HepG2 (cell line): Measurements from ENCODE around the gene ATG9A. TPM values are rescaled to one million over a fixed set of nuclear protein-coding genes. Genes with fewer than 3 reads are reported as not detected.

Experiments used
- FOXP1 ChIP-seq, 2 experiments: fragments of 450-650 bp in 1 of 2; IDR thresholded peaks; 2 replicates each; pipeline ENCODE4 v1.6.1; 2017 to 2018; ENCODE audit warnings: antibody characterized with exemption in 1 of 2
- MED8 ChIP-seq: sonication (generic); formaldehyde crosslinking; IDR thresholded peaks from 2 replicates; pipeline ENCODE4 v1.8.1; 2023; ENCODE audit warnings: mild to moderate bottlenecking, missing genetic modification reagents; ENCODE audit not compliant: insufficient replicate concordance
- MTA3 ChIP-seq: sonication (generic); formaldehyde crosslinking; IDR thresholded peaks from 2 replicates; pipeline ENCODE4 v1.4.0; 2020; ENCODE audit warnings: missing genetic modification reagents
- MTF1 ChIP-seq: sonication (generic); formaldehyde crosslinking; IDR thresholded peaks from 2 replicates; pipeline ENCODE4 v1.5.0; 2020; ENCODE audit warnings: missing genetic modification reagents
- NFKB2 ChIP-seq: sonication (generic); formaldehyde crosslinking; IDR thresholded peaks from 2 replicates; pipeline ENCODE4 v1.4.0; 2020; ENCODE audit warnings: missing genetic modification reagents, borderline replicate concordance
- NFYB ChIP-seq: sonication (generic); formaldehyde crosslinking; IDR thresholded peaks from 2 replicates; pipeline ENCODE4 v1.4.0; 2020; ENCODE audit warnings: missing genetic modification reagents
- NR3C1 ChIP-seq: sonication (generic); formaldehyde crosslinking; IDR thresholded peaks from 2 replicates; pipeline ENCODE4 v1.4.0; 2020; ENCODE audit warnings: missing genetic modification reagents
- YEATS2 ChIP-seq: sonication (generic); formaldehyde crosslinking; IDR thresholded peaks from 2 replicates; pipeline ENCODE4 v1.4.0; 2020; ENCODE audit warnings: missing genetic modification reagents, borderline replicate concordance
- ZBTB21 ChIP-seq: sonication (generic); formaldehyde crosslinking; IDR thresholded peaks from 2 replicates; pipeline ENCODE4 v1.4.0; 2020; ENCODE audit warnings: missing genetic modification reagents
- ZFP1 ChIP-seq: IDR thresholded peaks from 2 replicates; pipeline ENCODE4 v1.6.1; 2016
- ZFY ChIP-seq: sonication (generic); formaldehyde crosslinking; IDR thresholded peaks from 2 replicates; pipeline ENCODE4 v1.4.0; 2020; ENCODE audit warnings: missing genetic modification reagents
- ZNF550 ChIP-seq: sonication (generic); formaldehyde crosslinking; IDR thresholded peaks from 2 replicates; pipeline ENCODE4 v1.4.0; 2020; ENCODE audit warnings: mild to moderate bottlenecking, missing genetic modification reagents, borderline replicate concordance
- ZNF589 ChIP-seq: sonication (generic); formaldehyde crosslinking; conservative IDR thresholded peaks from 2 replicates; pipeline ENCODE4 v1.8.0; 2022; ENCODE audit warnings: mild to moderate bottlenecking, moderate library complexity, missing genetic modification reagents
- ZNF781 ChIP-seq: sonication (generic); formaldehyde crosslinking; IDR thresholded peaks from 2 replicates; pipeline ENCODE4 v1.5.1; 2020; ENCODE audit warnings: borderline replicate concordance, mild to moderate bottlenecking, missing genetic modification reagents; ENCODE audit errors: not compliant biosample characterization
- polyA plus RNA-seq, 8 experiments: library from polyadenylated mRNA; depleted of rRNA in 3 of 8; stranded (reverse) in 7 of 8; unstranded in 1 of 8; fragments of >200 nt; fragmentation: Illumina TruSeq in 4 of 8; extraction: Trizol in 4 of 8; gene quantifications; 2 replicates each; pipeline versions ENCODE4 v1.2.1 to v1.2.3, GENCODE V29; 2011 to 2016; ENCODE audit warnings: low read depth in 4 of 8, missing spikeins in 1 of 8, mixed read lengths in 1 of 8; ENCODE audit not compliant: insufficient read depth in 1 of 8
- total RNA-seq, 5 experiments: library from RNA; depleted of rRNA; stranded (reverse); fragments of >200 nt; fragmentation: Illumina TruSeq; extraction: Trizol; gene quantifications; 2 replicates each; pipeline ENCODE4 v1.2.3, GENCODE V29; 2016; ENCODE audit warnings: low read depth in 1 of 5
- TF ChIP-seq, protein P1 (sequence below): sonication (generic); formaldehyde crosslinking; IDR thresholded peaks from 2 replicates; pipeline ENCODE4 v1.4.0; 2020; ENCODE audit warnings: mild to moderate bottlenecking, missing genetic modification reagents
- TF ChIP-seq, protein P2 (sequence below): sonication (generic); formaldehyde crosslinking; IDR thresholded peaks from 2 replicates; pipeline ENCODE4 v1.8.1; 2023; ENCODE audit warnings: mild to moderate bottlenecking, moderate library complexity, missing genetic modification reagents
- TF ChIP-seq, protein P3 (sequence below): IDR thresholded peaks from 2 replicates; pipeline ENCODE4 v1.6.1; 2018; ENCODE audit warnings: missing genetic modification reagents, mild to moderate bottlenecking, missing compliant biosample characterization
- TF ChIP-seq, protein P4 (sequence below): sonication (generic); formaldehyde crosslinking; IDR thresholded peaks from 2 replicates; pipeline ENCODE4 v1.5.0; 2020; ENCODE audit warnings: missing genetic modification reagents
- TF ChIP-seq, protein P5 (sequence below), 2 experiments: sonication (generic) in 1 of 2; formaldehyde crosslinking in 1 of 2; IDR thresholded peaks; 2 replicates each; pipeline versions ENCODE4 v1.5.1 to v1.6.1; 2011 to 2020; ENCODE audit warnings: borderline replicate concordance in 1 of 2, low read depth in 1 of 2, low read length in 1 of 2, mild to moderate bottlenecking in 1 of 2, missing genetic modification reagents in 1 of 2, moderate library complexity in 1 of 2

Gene ATG9A
- total and polyA plus RNA-seq, 2 of the 13 experiments (the other 11 are each of a cell fraction or from before 2014, with no cell fraction given): 35.0 to 131 TPM

DNA sequence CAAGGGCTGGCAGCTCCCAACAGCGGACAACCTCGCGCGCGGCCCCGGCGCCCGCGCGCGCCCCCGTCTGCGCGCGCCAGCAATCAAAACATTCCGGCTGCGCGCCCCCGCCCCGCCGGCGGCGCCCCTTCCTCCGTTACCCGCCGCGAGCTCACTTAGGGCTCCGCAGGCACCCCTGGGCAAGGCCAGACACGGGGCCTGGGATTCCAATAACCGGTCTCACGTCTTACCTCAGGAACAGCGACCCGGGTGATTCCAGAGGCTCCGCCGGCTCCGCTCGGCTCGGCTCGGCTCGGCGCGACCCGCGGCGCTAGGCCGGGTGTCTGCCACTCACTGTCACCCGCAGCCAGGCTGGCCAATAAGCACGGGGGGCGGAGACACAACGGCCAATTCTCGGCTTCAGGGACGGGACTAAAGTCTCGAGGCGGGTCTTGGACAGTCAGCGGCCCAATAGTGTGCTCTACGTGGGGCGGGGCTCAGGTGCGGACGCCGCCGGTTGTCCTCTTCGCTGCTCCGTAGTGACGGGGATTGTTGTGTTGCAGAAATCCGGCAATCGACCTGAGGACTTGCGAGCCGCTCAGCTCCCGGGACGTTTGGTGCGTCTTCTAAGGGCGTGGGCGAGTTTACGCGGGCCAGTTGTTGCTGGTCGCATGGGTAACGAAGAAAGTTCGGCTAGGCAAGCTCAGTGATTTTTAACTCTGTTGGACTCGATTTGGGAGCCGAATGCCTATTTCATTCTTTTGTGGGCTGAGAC is at the start of gene ATG9A, which contains the start of gene ANKZF1 (continued):
- peak; percentile 81; the same call in 1 of the 2 replicates for TF ChIP-seq FOXP1 (IDR thresholded peaks at IDR 0.05)
- TF ChIP-seq FOXP1 (CRISPR knock-in tag; IDR thresholded peaks at IDR 0.05): peak; percentile 75
- TF ChIP-seq, protein P1, sequence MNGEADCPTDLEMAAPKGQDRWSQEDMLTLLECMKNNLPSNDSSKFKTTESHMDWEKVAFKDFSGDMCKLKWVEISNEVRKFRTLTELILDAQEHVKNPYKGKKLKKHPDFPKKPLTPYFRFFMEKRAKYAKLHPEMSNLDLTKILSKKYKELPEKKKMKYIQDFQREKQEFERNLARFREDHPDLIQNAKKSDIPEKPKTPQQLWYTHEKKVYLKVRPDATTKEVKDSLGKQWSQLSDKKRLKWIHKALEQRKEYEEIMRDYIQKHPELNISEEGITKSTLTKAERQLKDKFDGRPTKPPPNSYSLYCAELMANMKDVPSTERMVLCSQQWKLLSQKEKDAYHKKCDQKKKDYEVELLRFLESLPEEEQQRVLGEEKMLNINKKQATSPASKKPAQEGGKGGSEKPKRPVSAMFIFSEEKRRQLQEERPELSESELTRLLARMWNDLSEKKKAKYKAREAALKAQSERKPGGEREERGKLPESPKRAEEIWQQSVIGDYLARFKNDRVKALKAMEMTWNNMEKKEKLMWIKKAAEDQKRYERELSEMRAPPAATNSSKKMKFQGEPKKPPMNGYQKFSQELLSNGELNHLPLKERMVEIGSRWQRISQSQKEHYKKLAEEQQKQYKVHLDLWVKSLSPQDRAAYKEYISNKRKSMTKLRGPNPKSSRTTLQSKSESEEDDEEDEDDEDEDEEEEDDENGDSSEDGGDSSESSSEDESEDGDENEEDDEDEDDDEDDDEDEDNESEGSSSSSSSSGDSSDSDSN: peak; percentile 33
- TF ChIP-seq, protein P2, sequence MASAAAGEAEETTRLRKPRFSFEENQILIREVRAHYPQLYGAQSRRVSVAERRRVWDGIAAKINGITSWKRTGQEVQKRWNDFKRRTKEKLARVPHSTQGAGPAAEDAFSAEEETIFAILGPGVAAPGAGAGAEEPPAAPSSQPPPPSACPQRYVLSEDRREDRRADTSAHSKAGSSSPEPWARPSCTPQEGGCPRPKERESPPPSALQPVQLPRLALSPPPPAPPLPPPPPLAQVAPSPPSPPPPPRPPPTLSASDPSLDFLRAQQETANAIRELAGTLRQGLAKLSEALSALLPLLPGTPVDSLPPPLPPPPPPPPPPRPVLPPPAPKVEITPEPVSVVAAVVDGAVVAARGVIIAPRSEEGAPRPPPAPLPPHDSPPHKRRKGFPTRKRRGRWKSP (CRISPR knock-in tag): peak; percentile 80
- no peak for TF ChIP-seq MED8 (CRISPR knock-in tag)
- TF ChIP-seq ZFY (CRISPR knock-in tag): peak; percentile 91
- TF ChIP-seq, protein P3, sequence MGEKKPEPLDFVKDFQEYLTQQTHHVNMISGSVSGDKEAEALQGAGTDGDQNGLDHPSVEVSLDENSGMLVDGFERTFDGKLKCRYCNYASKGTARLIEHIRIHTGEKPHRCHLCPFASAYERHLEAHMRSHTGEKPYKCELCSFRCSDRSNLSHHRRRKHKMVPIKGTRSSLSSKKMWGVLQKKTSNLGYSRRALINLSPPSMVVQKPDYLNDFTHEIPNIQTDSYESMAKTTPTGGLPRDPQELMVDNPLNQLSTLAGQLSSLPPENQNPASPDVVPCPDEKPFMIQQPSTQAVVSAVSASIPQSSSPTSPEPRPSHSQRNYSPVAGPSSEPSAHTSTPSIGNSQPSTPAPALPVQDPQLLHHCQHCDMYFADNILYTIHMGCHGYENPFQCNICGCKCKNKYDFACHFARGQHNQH (CRISPR knock-in tag): peak; percentile 75; the same call in 1 of the 2 replicates
- TF ChIP-seq, protein P4, sequence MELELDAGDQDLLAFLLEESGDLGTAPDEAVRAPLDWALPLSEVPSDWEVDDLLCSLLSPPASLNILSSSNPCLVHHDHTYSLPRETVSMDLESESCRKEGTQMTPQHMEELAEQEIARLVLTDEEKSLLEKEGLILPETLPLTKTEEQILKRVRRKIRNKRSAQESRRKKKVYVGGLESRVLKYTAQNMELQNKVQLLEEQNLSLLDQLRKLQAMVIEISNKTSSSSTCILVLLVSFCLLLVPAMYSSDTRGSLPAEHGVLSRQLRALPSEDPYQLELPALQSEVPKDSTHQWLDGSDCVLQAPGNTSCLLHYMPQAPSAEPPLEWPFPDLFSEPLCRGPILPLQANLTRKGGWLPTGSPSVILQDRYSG (CRISPR knock-in tag): no peak
- no peak for TF ChIP-seq MTF1 (CRISPR knock-in tag)
- no peak for TF ChIP-seq ZNF589 (CRISPR knock-in tag)
- no peak for TF ChIP-seq ZNF550 (CRISPR knock-in tag)
- TF ChIP-seq NFYB (CRISPR knock-in tag): peak; percentile 100
- peak; percentile 81 for TF ChIP-seq ZNF781
- TF ChIP-seq NR3C1: no peak
- TF ChIP-seq ZBTB21: no peak
- 0 out of 2 replicates have a peak, but pooled peaks have one; percentile 69 for TF ChIP-seq ZFP1 (CRISPR knock-in tag)
- TF ChIP-seq MTA3 (CRISPR knock-in tag): no peak
- TF ChIP-seq, protein P5, sequence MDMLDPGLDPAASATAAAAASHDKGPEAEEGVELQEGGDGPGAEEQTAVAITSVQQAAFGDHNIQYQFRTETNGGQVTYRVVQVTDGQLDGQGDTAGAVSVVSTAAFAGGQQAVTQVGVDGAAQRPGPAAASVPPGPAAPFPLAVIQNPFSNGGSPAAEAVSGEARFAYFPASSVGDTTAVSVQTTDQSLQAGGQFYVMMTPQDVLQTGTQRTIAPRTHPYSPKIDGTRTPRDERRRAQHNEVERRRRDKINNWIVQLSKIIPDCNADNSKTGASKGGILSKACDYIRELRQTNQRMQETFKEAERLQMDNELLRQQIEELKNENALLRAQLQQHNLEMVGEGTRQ (IDR thresholded peaks at IDR 0.05; ENCODE audit: low read depth, low read length): no peak
- TF ChIP-seq, protein P5 (CRISPR knock-in tag; IDR thresholded peaks at IDR 0.05; ENCODE audit: borderline replicate concordance): no peak
- peak; percentile 90; the same call in 1 of the 2 replicates for TF ChIP-seq YEATS2
- TF ChIP-seq NFKB2 (CRISPR knock-in tag): peak; percentile 79; the same call in 1 of the 2 replicates
